Measurements from ENCODE around the gene GTF2A1L. TPM values are rescaled to one million over a fixed set of nuclear protein-coding genes. Genes with fewer than 3 reads are reported as not detected.

The GTF2A1L gene
- 0.32 and 4.7 TPM in 2 replicates for total RNA-seq

- no peak for TF ChIP-seq CTCF (IDR thresholded peaks at IDR 0.05; ENCODE audit: insufficient read depth, low read depth, low read length)
- no peak within 1 kb of the TSS for H3K4me3 ChIP-seq (ENCODE audit: low read depth, low read length)
- no peak for DNase-seq (ENCODE audit: low read depth)
Measured at GRCh38 chr2:48617618-48618017, at the start of gene GTF2A1L. TSS of gene GTF2A1L (plus strand) at chr2:48617856. CDS start at chr2:48617875, 19 bp downstream.

- no peak for TF ChIP-seq CTCF (IDR thresholded peaks at IDR 0.05; ENCODE audit: insufficient read depth, low read depth, low read length)
- H3K4me3 ChIP-seq (ENCODE audit: low read depth, low read length): no peak overlapping the region
- DNase-seq (ENCODE audit: low read depth): peak; percentile 60
Measured at GRCh38 chr2:48568547-48568946, 49.1 kb upstream of the GTF2A1L start.

- TF ChIP-seq CTCF (IDR thresholded peaks at IDR 0.05; ENCODE audit: insufficient read depth, low read depth, low read length): no peak
- peak; percentile 21 for DNase-seq (ENCODE audit: low read depth)
- no peak overlapping the region for H3K4me3 ChIP-seq (ENCODE audit: low read depth, low read length)
Measured at GRCh38 chr2:48569433-48569832, 48.2 kb upstream of the GTF2A1L start.

GRCh38 chr2:48572816-48573215 lies 44.8 kb upstream of the GTF2A1L start:
- no peak overlapping the region for H3K4me3 ChIP-seq (ENCODE audit: low read depth, low read length)
- TF ChIP-seq CTCF (IDR thresholded peaks at IDR 0.05; ENCODE audit: insufficient read depth, low read depth, low read length): no peak
- no peak for DNase-seq (ENCODE audit: low read depth)

GRCh38 chr2:48574353-48575287 lies 43.0 kb upstream of the GTF2A1L start:
- DNase-seq (ENCODE audit: low read depth): no peak
- no peak for TF ChIP-seq CTCF (IDR thresholded peaks at IDR 0.05; ENCODE audit: insufficient read depth, low read depth, low read length)
- H3K4me3 ChIP-seq (ENCODE audit: low read depth, low read length): no peak overlapping the region

- no peak overlapping the region for H3K4me3 ChIP-seq (ENCODE audit: low read depth, low read length)
- TF ChIP-seq CTCF (IDR thresholded peaks at IDR 0.05; ENCODE audit: insufficient read depth, low read depth, low read length): no peak
- DNase-seq (ENCODE audit: low read depth): no peak
Measured at GRCh38 chr2:48578313-48578712, 39.3 kb upstream of the GTF2A1L start.
